Heart right ventricle (tissue), 16 donors: ENCODE measurements around the gene ABLIM1. TPM values are rescaled to one million over a fixed set of nuclear protein-coding genes. Genes with fewer than 3 reads are reported as not detected.
A peak's percentile ranks its signal among the peaks of the same experiment; 100 is the strongest.

Source experiments
- ATAC-seq, 8 donors: fragments of 200-7000 bp; cut with Tn5 transposase; one replicate each; pipeline ENCODE4 v1.9.1; 2020; ENCODE audit warnings: mild to moderate bottlenecking in 8 of 8, moderate library complexity in 8 of 8, moderate number of reproducible peaks in 1 of 8
- DNase-seq, 2 donors: peaks; one replicate each; pipeline ENCODE4 v3.0.0-alpha.2; 2020
- H3K27ac ChIP-seq, 10 donors: fragments of 200-600 bp; sonication (generic) in 2 of 10; one replicate each; pipeline versions ENCODE4 v1.5.0 to v1.8.0; 2020 to 2022; ENCODE audit warnings: mild to moderate bottlenecking in 3 of 10
- H3K27me3 ChIP-seq, 7 donors: fragments of 200-600 bp; one replicate each; pipeline ENCODE4 v1.8.0; 2021 to 2022; ENCODE audit warnings: mild to moderate bottlenecking in 2 of 7
- H3K36me3 ChIP-seq, 9 donors: fragments of 200-600 bp; sonication (generic) in 1 of 9; one replicate each; pipeline versions ENCODE4 v1.5.0 to v1.8.0; 2020 to 2022; ENCODE audit warnings: mild to moderate bottlenecking in 2 of 9
- H3K4me1 ChIP-seq, 9 donors: fragments of 200-600 bp; sonication (generic) in 1 of 9; one replicate each; pipeline versions ENCODE4 v1.5.0 to v1.8.0; 2020 to 2022; ENCODE audit warnings: mild to moderate bottlenecking in 4 of 9
- H3K4me3 ChIP-seq, 10 donors: fragments of 200-600 bp; sonication (generic) in 2 of 10; one replicate each; pipeline versions ENCODE4 v1.5.0 to v1.8.0; 2020 to 2022; ENCODE audit warnings: mild to moderate bottlenecking in 7 of 10, moderate library complexity in 2 of 10
- H3K9me3 ChIP-seq, 11 donors: fragments of 200-600 bp in 10 of 11; sonication (generic) in 2 of 11; one replicate each; pipeline versions ENCODE4 v1.5.0 to v1.8.0; 2013 to 2022; ENCODE audit warnings: mild to moderate bottlenecking in 2 of 11, control low read depth in 1 of 11, moderate library complexity in 1 of 11
- WGBS, 2 donors: extraction: QIAGEN DNeasy Blood & Tissue Kit; methylation state at CpG; one replicate each; pipeline ENCODE4 v1.1.7; 2013; ENCODE audit warnings: inconsistent platforms in 1 of 2; 5-methylcytosine and 5-hydroxymethylcytosine counted together
- intact Hi-C, 10 donors: fragments of 100-400 bp; cut with DNase I; formaldehyde crosslinking; loops; one replicate each; pipeline versions ENCODE4 v1.11.1 to v1.14.2; 2022
- polyA plus RNA-seq, 2 donors: library from polyadenylated mRNA; stranded (reverse); fragments of 200-250 nt; gene quantifications; one replicate each; pipeline ENCODE4 v1.2.3, GENCODE V29; 2013
- total RNA-seq, 10 donors: library from RNA; stranded (reverse); fragmentation: NEBNext Ultra II Directional in 3 of 10; extraction: Animal tissue kit (Norgen Biotek cat#: 25700) in 3 of 10; gene quantifications; one replicate each; pipeline versions ENCODE4 v1.2.1 to v1.2.4, GENCODE V29; 2021 to 2023
- TF ChIP-seq, protein P1 (sequence below), 9 donors: fragments of 200-600 bp; sonication (generic) in 2 of 9; IDR thresholded peaks; one replicate each; pipeline versions ENCODE4 v1.5.0 to v1.8.0; 2021 to 2022; ENCODE audit warnings: antibody characterized with exemption in 9 of 9, mild to moderate bottlenecking in 5 of 9, moderate library complexity in 1 of 9
- donor health status: Arrhythmogenic right ventricular cardiomyopathy.
- donor health status: ischemic (EF 13 %, LVEDD 7.1; RV severe dilation, severe dysfunction).
- donor health status: healthy with polysubstance abuse.
- donor health status: DM: no; HTN: yes; CAD: no.
- donor health status: DM: no; HTN: no; CAD: no.
- donor health status: ischemic (EF 25% LVEDD 6.9; RV normal size, moderate dysfunction).
- donor health status: ischemic (EF 25% LVEDD 5.7; RV mildly dilated, moderate dysfunction).
- donor health status: healthy.
- donor health status: DM: yes; HTN: yes; CAD: no.
- donor health status: Ischemic cardiomyopathy.
- donor health status: ischemic (EF 35%, LVEDD 5.7; RV mildly dilated, moderate dysfunction).
- donor health status: nonischemic (EF 11% LVEDD 7.7; RV severe dilation, severe dysfunction).
- donor health status: DM: yes; HTN: yes; CAD: no.
- donor health status: PGD.
- donor health status: ischemic (EF 29% LVEDD 5.4; RV normal size, mild dysfunction).
- donor health status: nonischemic (EF 23%, LVEDD 6.1; RV moderate dilation, normal function).

The ABLIM1 gene
- total and polyA plus RNA-seq, 12 donors = 119 to 816 (median 600) TPM

DNA sequence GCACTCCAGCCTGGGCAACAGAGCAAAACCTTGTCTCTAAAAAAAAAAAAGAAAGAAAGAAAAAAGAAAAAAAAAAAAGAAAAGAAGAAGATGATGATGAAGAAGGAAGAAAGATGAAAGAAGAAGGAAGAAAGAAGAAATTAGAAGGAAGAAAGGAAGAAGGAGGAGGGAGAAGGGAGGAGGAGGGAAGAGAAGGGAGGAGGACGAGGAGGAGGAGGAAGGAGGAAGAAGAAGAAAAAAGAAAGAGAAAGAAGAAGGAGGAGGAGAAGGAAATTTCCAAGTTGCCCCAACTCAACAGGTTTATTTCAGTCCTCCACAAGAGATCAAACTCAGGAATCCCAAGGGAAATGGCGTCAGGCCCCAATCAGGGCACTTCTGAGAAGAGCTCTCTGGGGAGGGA, 115.7 kb downstream of the ABLIM1 start:
- H3K4me1 ChIP-seq = peaks cover 16 to 92% (median 73%) of the 10 kb centered on the region in 9 donors
- peak overlapping the region in 8 of 10 donors; percentile 13 to 87 (median 76) for H3K27ac ChIP-seq
- 76 to 83% methylated on average over 2 of the region's 2 CpGs for WGBS, 2 donors
- DNase-seq = no peak
- no peak for ATAC-seq
- peaks cover 0 to 75% (median 39%) of the 10 kb centered on the region in 9 donors for H3K36me3 ChIP-seq
- TF ChIP-seq, protein P1, sequence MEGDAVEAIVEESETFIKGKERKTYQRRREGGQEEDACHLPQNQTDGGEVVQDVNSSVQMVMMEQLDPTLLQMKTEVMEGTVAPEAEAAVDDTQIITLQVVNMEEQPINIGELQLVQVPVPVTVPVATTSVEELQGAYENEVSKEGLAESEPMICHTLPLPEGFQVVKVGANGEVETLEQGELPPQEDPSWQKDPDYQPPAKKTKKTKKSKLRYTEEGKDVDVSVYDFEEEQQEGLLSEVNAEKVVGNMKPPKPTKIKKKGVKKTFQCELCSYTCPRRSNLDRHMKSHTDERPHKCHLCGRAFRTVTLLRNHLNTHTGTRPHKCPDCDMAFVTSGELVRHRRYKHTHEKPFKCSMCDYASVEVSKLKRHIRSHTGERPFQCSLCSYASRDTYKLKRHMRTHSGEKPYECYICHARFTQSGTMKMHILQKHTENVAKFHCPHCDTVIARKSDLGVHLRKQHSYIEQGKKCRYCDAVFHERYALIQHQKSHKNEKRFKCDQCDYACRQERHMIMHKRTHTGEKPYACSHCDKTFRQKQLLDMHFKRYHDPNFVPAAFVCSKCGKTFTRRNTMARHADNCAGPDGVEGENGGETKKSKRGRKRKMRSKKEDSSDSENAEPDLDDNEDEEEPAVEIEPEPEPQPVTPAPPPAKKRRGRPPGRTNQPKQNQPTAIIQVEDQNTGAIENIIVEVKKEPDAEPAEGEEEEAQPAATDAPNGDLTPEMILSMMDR (IDR thresholded peaks at IDR 0.05) = no peak
- intact Hi-C loops = loop anchor here in 6 of 10 donors (2.0 to 10.0 kb wide), 4 partner anchors 65 to 238 kb away; no protein-coding TSS in a partner anchor
- no peaks in the 10 kb centered on the region for H3K27me3 ChIP-seq
- no peak overlapping the region for H3K4me3 ChIP-seq
- H3K9me3 ChIP-seq = no peaks in the 10 kb centered on the region

DNA sequence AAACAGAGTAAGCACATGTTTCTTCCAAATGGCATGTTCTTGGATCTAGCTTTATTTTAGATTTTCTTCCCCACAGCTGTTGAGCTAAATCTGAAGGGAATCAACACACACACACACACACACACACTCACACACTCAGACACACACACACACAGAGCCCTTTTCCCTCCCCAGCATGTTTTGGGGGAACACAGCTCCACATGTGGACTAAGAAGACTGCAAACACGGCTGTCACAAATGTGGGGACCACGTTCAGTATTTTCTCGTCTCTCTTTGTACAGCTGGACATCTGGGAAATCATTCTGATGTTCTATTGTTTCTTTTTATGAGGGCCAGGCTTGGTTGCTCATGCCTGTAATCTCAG, 116.3 kb downstream of the ABLIM1 start:
- H3K4me3 ChIP-seq = no peak overlapping the region
- H3K4me1 ChIP-seq = peaks cover 16 to 87% (median 70%) of the 10 kb centered on the region in 9 donors
- intact Hi-C loops = loop anchor here in 6 of 10 donors (2.0 to 10.0 kb wide), 4 partner anchors 64 to 237 kb away; no protein-coding TSS in a partner anchor
- peak overlapping the region; percentile 13 to 87 (median 74) for H3K27ac ChIP-seq
- TF ChIP-seq, protein P1 (IDR thresholded peaks at IDR 0.05) = no peak
- WGBS, 2 donors = 46 to 62% methylated on average over 3 of the region's 3 CpGs
- H3K27me3 ChIP-seq = no peaks in the 10 kb centered on the region
- peaks cover 0 to 75% (median 38%) of the 10 kb centered on the region in 9 donors for H3K36me3 ChIP-seq
- no peaks in the 10 kb centered on the region for H3K9me3 ChIP-seq
- ATAC-seq (peak in 2 of 8 donors; percentile 4 to 26), DNase-seq (no peak)

DNA sequence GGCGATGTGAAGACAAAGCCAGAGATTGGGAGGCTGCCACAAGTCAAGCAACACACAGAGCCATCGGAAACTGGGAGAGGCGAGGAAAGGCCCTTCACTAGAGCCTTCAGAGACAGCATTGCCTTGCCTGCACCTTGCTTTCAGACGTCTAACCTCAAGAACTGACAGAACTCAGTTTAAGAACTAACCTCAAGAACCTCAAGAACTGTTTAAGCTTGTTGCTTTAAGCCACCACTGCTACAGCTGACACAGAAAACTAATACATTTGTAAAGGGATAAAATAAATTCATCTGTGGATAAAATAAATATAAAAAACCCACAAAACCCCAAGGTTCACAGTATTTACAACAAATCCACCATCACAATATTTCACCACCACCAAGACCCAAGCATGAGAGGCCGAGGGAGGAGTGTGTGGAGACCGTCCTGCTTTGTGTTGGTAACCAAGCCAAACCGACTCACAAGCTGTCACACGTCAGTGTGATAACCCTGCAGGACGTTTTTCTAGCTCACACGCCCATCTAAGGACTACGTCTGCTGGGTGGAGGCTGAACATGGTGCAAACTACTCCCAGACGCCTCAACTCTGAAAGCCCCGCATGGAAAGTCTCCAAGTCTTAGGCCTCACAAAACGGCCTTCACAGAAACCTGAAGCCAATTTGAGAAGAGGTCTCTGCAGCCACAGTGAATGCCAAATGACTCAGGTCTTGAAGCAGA, 116.8 kb downstream of the ABLIM1 start:
- TF ChIP-seq, protein P1 (IDR thresholded peaks at IDR 0.05) = no peak
- Histone ChIP-seq H3K4me1 (peaks cover 16 to 82% (median 65%) of the 10 kb centered on the region in 9 donors), H3K36me3 (peaks cover 0 to 75% (median 33%) of the 10 kb centered on the region in 9 donors), H3K27ac (peak overlapping the region; percentile 13 to 87 (median 74)), H3K9me3 (no peaks in the 10 kb centered on the region), H3K27me3 (no peaks in the 10 kb centered on the region), H3K4me3 (no peak overlapping the region)
- WGBS, 2 donors = 31 to 43% methylated on average over 14 of the region's 14 CpGs
- DNase-seq (peak; percentile 41 to 80), ATAC-seq (peak; percentile 83 to 95 (median 91))
- intact Hi-C loops = loop anchor here in 5 of 10 donors (5.0 to 10.0 kb wide), 3 partner anchors 64 to 236 kb away; no protein-coding TSS in a partner anchor

DNA sequence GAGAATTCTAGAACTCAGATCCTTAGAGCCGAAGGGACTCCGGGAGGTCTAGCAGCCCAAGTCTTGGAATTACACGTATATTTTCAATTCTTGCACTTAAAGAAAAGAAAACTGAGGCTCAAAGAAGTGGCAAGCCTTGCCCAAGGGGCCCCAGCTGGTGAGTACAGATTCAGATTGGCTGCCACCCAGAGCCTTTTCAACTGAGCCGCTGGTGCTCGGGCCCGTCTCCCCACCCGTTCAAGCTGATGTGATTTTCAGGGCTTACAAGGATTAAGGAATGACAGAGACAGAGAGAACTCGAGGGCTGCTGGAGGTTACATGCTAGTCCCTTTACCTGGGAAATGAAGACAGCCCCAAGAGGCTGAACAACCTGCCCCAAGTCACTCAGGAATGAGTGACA, 117.8 kb downstream of the ABLIM1 start:
- Histone ChIP-seq H3K36me3 (peaks cover 0 to 71% (median 25%) of the 10 kb centered on the region in 9 donors), H3K9me3 (no peaks in the 10 kb centered on the region), H3K27ac (peak overlapping the region; percentile 18 to 87 (median 74)), H3K27me3 (no peaks in the 10 kb centered on the region), H3K4me3 (no peak overlapping the region), H3K4me1 (peaks cover 16 to 78% (median 63%) of the 10 kb centered on the region in 9 donors)
- peak in 2 of 8 donors; percentile 2 to 25 for ATAC-seq
- 48 to 56% methylated on average over 8 of the region's 8 CpGs for WGBS, 2 donors
- TF ChIP-seq, protein P1 (IDR thresholded peaks at IDR 0.05) = no peak
- intact Hi-C loops = loop anchor here in 5 of 10 donors (5.0 to 10.0 kb wide), 3 partner anchors 63 to 235 kb away; no protein-coding TSS in a partner anchor
- DNase-seq = no peak
